ENCODE measurements around the gene SNAPC1.
"Not testable (repeated sequence)": the region's sequence is repeated elsewhere in the genome, so short reads cannot be mapped to it uniquely, and the experiment has no call there.

The SNAPC1 gene

GRCh38 chr14:61761959-61762786 is at the start of gene SNAPC1:
TSS of gene SNAPC1 (plus strand) at chr14:61762420. CDS start at chr14:61762461, 41 bp downstream.
- DNase-seq (ENCODE audit: low read depth in 2 of 2), result peak; percentile 93 to 97

- DNase-seq (ENCODE audit: low read depth in 2 of 2), result no peak
Measured at GRCh38 chr14:61713724-61714437, 48.3 kb upstream of the SNAPC1 start.

GRCh38 chr14:61716956-61717355 is 45.3 kb upstream of the SNAPC1 start:
- no peak for DNase-seq (ENCODE audit: low read depth in 2 of 2)

GRCh38 chr14:61718039-61718438 is 44.2 kb upstream of the SNAPC1 start:
- DNase-seq (ENCODE audit: low read depth in 2 of 2), result no peak

GRCh38 chr14:61719344-61720293 is 42.6 kb upstream of the SNAPC1 start:
- DNase-seq (ENCODE audit: low read depth in 2 of 2), result no peak

- DNase-seq (ENCODE audit: low read depth in 2 of 2), result no peak
Measured at GRCh38 chr14:61720294-61720661, 41.9 kb upstream of the SNAPC1 start.

- DNase-seq (ENCODE audit: low read depth in 2 of 2), result no peak
Measured at GRCh38 chr14:61720741-61721140, 41.5 kb upstream of the SNAPC1 start.

GRCh38 chr14:61724133-61724532 is 38.1 kb upstream of the SNAPC1 start:
- DNase-seq (ENCODE audit: low read depth in 2 of 2), result no peak

GRCh38 chr14:61726778-61727658 is 35.2 kb upstream of the SNAPC1 start:
- no peak for DNase-seq (ENCODE audit: low read depth in 2 of 2)

- no peak for DNase-seq (ENCODE audit: low read depth in 2 of 2)
Measured at GRCh38 chr14:61730756-61731373, 31.4 kb upstream of the SNAPC1 start.

- no peak for DNase-seq (ENCODE audit: low read depth in 2 of 2)
Measured at GRCh38 chr14:61733972-61734371, 28.2 kb upstream of the SNAPC1 start.

GRCh38 chr14:61736751-61737150 is 25.5 kb upstream of the SNAPC1 start:
- no peak for DNase-seq (ENCODE audit: low read depth in 2 of 2)

GRCh38 chr14:61737915-61738314 is 24.3 kb upstream of the SNAPC1 start:
- no peak for DNase-seq (ENCODE audit: low read depth in 2 of 2)

- no peak for DNase-seq (ENCODE audit: low read depth in 2 of 2)
Measured at GRCh38 chr14:61739133-61739532, 23.1 kb upstream of the SNAPC1 start.

- DNase-seq (ENCODE audit: low read depth in 2 of 2), result no peak
Measured at GRCh38 chr14:61742371-61742770, 19.8 kb upstream of the SNAPC1 start.

GRCh38 chr14:61744238-61744637 is 18.0 kb upstream of the SNAPC1 start:
- no peak for DNase-seq (ENCODE audit: low read depth in 2 of 2)

GRCh38 chr14:61746346-61746745 is 15.9 kb upstream of the SNAPC1 start:
- DNase-seq (ENCODE audit: low read depth in 2 of 2), result not testable (repeated sequence)

GRCh38 chr14:61746881-61747280 is 15.3 kb upstream of the SNAPC1 start:
- DNase-seq (ENCODE audit: low read depth in 2 of 2), result no peak

GRCh38 chr14:61747342-61747741 is 14.9 kb upstream of the SNAPC1 start:
- no peak for DNase-seq (ENCODE audit: low read depth in 2 of 2)

- no peak for DNase-seq (ENCODE audit: low read depth in 2 of 2)
Measured at GRCh38 chr14:61749264-61749663, 13.0 kb upstream of the SNAPC1 start.

- DNase-seq (ENCODE audit: low read depth in 2 of 2), result no peak
Measured at GRCh38 chr14:61749867-61750266, 12.4 kb upstream of the SNAPC1 start.
